Limb (tissue), 2 donors: ENCODE measurements around the gene RIMBP2.

ENCODE experiments used
- DNase-seq, 2 donors: peaks; one replicate each; pipeline ENCODE4 v3.0.0-alpha.2; 2016; ENCODE audit errors: extremely low spot score in 2 of 2

Gene RIMBP2

GRCh38 chr12:130374083-130374482 lies 342.0 kb downstream of the RIMBP2 start:
- no peak for DNase-seq

- no peak for DNase-seq
Measured at GRCh38 chr12:130372936-130373335, 343.2 kb downstream of the RIMBP2 start.

GRCh38 chr12:130371296-130371695 lies 344.8 kb downstream of the RIMBP2 start:
- no peak for DNase-seq

- no peak for DNase-seq
Measured at GRCh38 chr12:130369816-130370215, 346.3 kb downstream of the RIMBP2 start.

GRCh38 chr12:130367523-130367922 lies 348.6 kb downstream of the RIMBP2 start:
- DNase-seq, result no peak

- DNase-seq, result no peak
Measured at GRCh38 chr12:130367003-130367402, 349.1 kb downstream of the RIMBP2 start.

- no peak for DNase-seq
Measured at GRCh38 chr12:130366159-130366558, 349.9 kb downstream of the RIMBP2 start.

GRCh38 chr12:130364578-130364977 lies 351.5 kb downstream of the RIMBP2 start:
- DNase-seq, result no peak

GRCh38 chr12:130362060-130362459 lies 354.0 kb downstream of the RIMBP2 start:
- no peak for DNase-seq

- no peak for DNase-seq
Measured at GRCh38 chr12:130357729-130358330, 358.3 kb downstream of the RIMBP2 start.

GRCh38 chr12:130357241-130357640 lies 358.9 kb downstream of the RIMBP2 start:
- DNase-seq, result no peak

- no peak for DNase-seq
Measured at GRCh38 chr12:130356222-130356621, 359.9 kb downstream of the RIMBP2 start.

GRCh38 chr12:130354407-130354806 lies 361.7 kb downstream of the RIMBP2 start:
- DNase-seq, result no peak

GRCh38 chr12:130353081-130353480 lies 363.0 kb downstream of the RIMBP2 start:
- no peak for DNase-seq

GRCh38 chr12:130351326-130351725 lies 364.8 kb downstream of the RIMBP2 start:
- DNase-seq, result no peak

- DNase-seq, result no peak
Measured at GRCh38 chr12:130350715-130351114, 365.4 kb downstream of the RIMBP2 start.

GRCh38 chr12:130347588-130347987 lies 368.5 kb downstream of the RIMBP2 start:
- no peak for DNase-seq
